GM23248 (cell line): ENCODE results near the gene P3H4. TPM values are rescaled to one million over a fixed set of nuclear protein-coding genes. Genes with fewer than 3 reads are reported as not detected.

ENCODE experiments used
- DNase-seq: peaks from one replicate; pipeline ENCODE4 v3.0.0-alpha.2; 2015
- H2AFZ ChIP-seq: fragments of 200-600 bp; sonication (generic); 2 replicates; pipeline ENCODE4 v1.6.1; 2016; ENCODE audit warnings: antibody characterized with exemption
- H3F3A ChIP-seq: fragments of 200-600 bp; sonication (generic); 2 replicates; pipeline ENCODE4 v1.6.1; 2016; ENCODE audit warnings: mild to moderate bottlenecking, antibody characterized with exemption, mixed run types; ENCODE audit not compliant: insufficient read depth
- H3K27ac ChIP-seq: fragments of 200-600 bp; sonication (generic); 2 replicates; pipeline ENCODE4 v1.5.1; 2016; ENCODE audit warnings: mild to moderate bottlenecking
- H3K27me3 ChIP-seq: fragments of 200-600 bp; sonication (generic); replicated peaks from 2 replicates; pipeline ENCODE4 v1.6.1; 2016; ENCODE audit warnings: mild to moderate bottlenecking; ENCODE audit not compliant: insufficient read depth
- H3K36me3 ChIP-seq: fragments of 200-600 bp; sonication (generic); 2 replicates; pipeline ENCODE4 v1.6.1; 2016; ENCODE audit warnings: low read depth, mild to moderate bottlenecking
- H3K4me1 ChIP-seq: fragments of 200-600 bp; sonication (generic); 2 replicates; pipeline ENCODE4 v1.6.1; 2016; ENCODE audit warnings: mild to moderate bottlenecking; ENCODE audit not compliant: insufficient read depth
- H3K4me2 ChIP-seq: fragments of 200-600 bp; sonication (generic); one replicate; pipeline ENCODE4 v1.6.1; 2016; ENCODE audit warnings: mild to moderate bottlenecking; ENCODE audit not compliant: unreplicated experiment
- H3K4me3 ChIP-seq: fragments of 200-600 bp; sonication (generic); 2 replicates; pipeline ENCODE4 v1.5.1; 2016; ENCODE audit warnings: mild to moderate bottlenecking
- H3K79me2 ChIP-seq: fragments of 200-600 bp; sonication (generic); 2 replicates; pipeline ENCODE4 v1.6.1; 2016; ENCODE audit warnings: mild to moderate bottlenecking; ENCODE audit not compliant: insufficient read depth
- H3K9ac ChIP-seq: fragments of 200-600 bp; sonication (generic); 2 replicates; pipeline ENCODE4 v1.6.1; 2016; ENCODE audit warnings: mild to moderate bottlenecking
- H3K9me2 ChIP-seq: fragments of 200-600 bp; sonication (generic); 2 replicates; pipeline ENCODE4 v1.6.1; 2016; ENCODE audit warnings: mixed run types, mild to moderate bottlenecking, moderate library complexity; ENCODE audit not compliant: insufficient read depth
- H3K9me3 ChIP-seq: fragments of 200-600 bp; sonication (generic); one replicate; pipeline ENCODE4 v1.6.1; 2017; ENCODE audit warnings: low read depth
- H4K20me1 ChIP-seq: fragments of 200-600 bp; sonication (generic); 2 replicates; pipeline ENCODE4 v1.6.0; 2016; ENCODE audit not compliant: insufficient read depth
- EZH2 ChIP-seq: fragments of 200-600 bp; sonication (generic); IDR thresholded peaks from 2 replicates; pipeline ENCODE4 v1.6.1; 2018; ENCODE audit warnings: antibody characterized with exemption, mild to moderate bottlenecking; ENCODE audit not compliant: insufficient read depth, poor library complexity, severe bottlenecking
- EZH2phosphoT487 ChIP-seq: fragments of 200-600 bp; sonication (generic); IDR thresholded peaks from 2 replicates; pipeline ENCODE4 v1.6.1; 2018; ENCODE audit warnings: antibody characterized with exemption, moderate library complexity, mild to moderate bottlenecking, low read depth; ENCODE audit not compliant: insufficient read depth
- WGBS, 2 experiments: methylation state at CpG; one replicate each; pipeline ENCODE4 v1.1.6; 2015 to 2017; ENCODE audit warnings: low lambda C conversion rate in 2 of 2, low coverage in 1 of 2; ENCODE audit errors: missing lambda C conversion rate in 2 of 2; 5-methylcytosine and 5-hydroxymethylcytosine counted together
- in situ Hi-C: fragments of 300-500 bp; cut with MboI; formaldehyde crosslinking; loops from 2 replicates; pipeline ENCODE4 v1.15.0; 2020
- polyA plus RNA-seq: library from polyadenylated mRNA; unstranded; fragments of >200 nt; fragmentation: Nextera tagmentation; extraction: Ambion mirVana; gene quantifications from 2 replicates; pipeline ENCODE4 v1.2.1, GENCODE V29; 2016
- total RNA-seq: library from RNA; depleted of rRNA; stranded (reverse); fragments of >200 nt; shearing (Covaris generic); gene quantifications from 2 replicates; pipeline ENCODE4 v1.2.3, GENCODE V29; 2014

The P3H4 gene
- total and polyA plus RNA-seq, 2 experiments from 2014 or later, result 96.9 to 161 TPM

GRCh38 chr17:41806685-41807445 lies 4.9 kb downstream of the P3H4 start:
- in situ Hi-C loops, result no loop called here
- no peak for TF ChIP-seq EZH2
- no peak for TF ChIP-seq EZH2phosphoT487
- no peaks in the 10 kb centered on the region for H4K20me1 ChIP-seq

GRCh38 chr17:41803049-41804020 lies 8.4 kb downstream of the P3H4 start:
- Histone ChIP-seq H3K4me2 (no peak overlapping the region), H3K9me2 (no peaks in the 10 kb centered on the region), H3K4me1 (peaks cover 14% of the 10 kb centered on the region), H3K27ac (no peak overlapping the region), H3K36me3 (no peaks in the 10 kb centered on the region), H3K9ac (no peak overlapping the region), H3K79me2 (peaks cover under 1% of the 10 kb centered on the region; the same call in 1 of the 2 replicates), H2AFZ (no peak overlapping the region), H3K4me3 (no peak overlapping the region), H3F3A (no peaks in the 10 kb centered on the region), H4K20me1 (no peaks in the 10 kb centered on the region), H3K9me3 (no peaks in the 10 kb centered on the region), H3K27me3 (no peaks in the 10 kb centered on the region)
- 52 to 56% methylated on average over 22 to 23 of the region's 24 CpGs for WGBS, 2 experiments
- TF ChIP-seq EZH2, result no peak
- TF ChIP-seq EZH2phosphoT487, result no peak
- no peak for DNase-seq
- in situ Hi-C loops, result no loop called here

More at GRCh38 chr17:41806685-41807445, 4.9 kb downstream of the P3H4 start:
- H3F3A ChIP-seq, result no peaks in the 10 kb centered on the region
- H3K27ac ChIP-seq, result no peak overlapping the region
- no peaks in the 10 kb centered on the region; the same call in 1 of the 2 replicates for H3K36me3 ChIP-seq
- H2AFZ ChIP-seq, result no peak overlapping the region
- peaks cover 14% of the 10 kb centered on the region; the same call in 1 of the 2 replicates for H3K4me1 ChIP-seq
- no peak overlapping the region for H3K4me3 ChIP-seq
- H3K4me2 ChIP-seq, result no peak overlapping the region
- H3K9ac ChIP-seq, result no peak overlapping the region
- peaks cover 31% of the 10 kb centered on the region for H3K79me2 ChIP-seq
- 86 to 89% methylated on average over 8 of the region's 8 CpGs for WGBS, 2 experiments
- H3K9me3 ChIP-seq, result no peaks in the 10 kb centered on the region
- no peaks in the 10 kb centered on the region for H3K9me2 ChIP-seq
- H3K27me3 ChIP-seq, result no peaks in the 10 kb centered on the region
- no peak for DNase-seq

- H3K9ac ChIP-seq, result no peak overlapping the region
- H3K9me3 ChIP-seq, result no peaks in the 10 kb centered on the region
- WGBS, 2 experiments, result 8 to 10% methylated on average over 14 of the region's 14 CpGs
- H3K4me1 ChIP-seq, result peaks cover 14% of the 10 kb centered on the region
- no peak overlapping the region for H3K27ac ChIP-seq
- no peaks in the 10 kb centered on the region for H3K79me2 ChIP-seq
- no peaks in the 10 kb centered on the region for H3K36me3 ChIP-seq
- peak; percentile 80 for DNase-seq
- in situ Hi-C loops, result no loop called here
- no peaks in the 10 kb centered on the region for H3K9me2 ChIP-seq
- peak overlapping the region; percentile 77 for H3K4me2 ChIP-seq
- peak overlapping the region; percentile 25; the same call in 1 of the 2 replicates for H2AFZ ChIP-seq
- peak overlapping the region; percentile 41; the same call in 1 of the 2 replicates for H3K4me3 ChIP-seq
- no peaks in the 10 kb centered on the region for H3K27me3 ChIP-seq
- TF ChIP-seq EZH2phosphoT487, result no peak
- no peak for TF ChIP-seq EZH2
- H4K20me1 ChIP-seq, result no peaks in the 10 kb centered on the region
- no peaks in the 10 kb centered on the region for H3F3A ChIP-seq
These were observed 10.1 kb downstream of the P3H4 start for GRCh38 chr17:41801374-41802271.
